HG02623 (cell line): Measurements from ENCODE around the gene KIF24.
"Not testable (repeated sequence)": the region's sequence is repeated elsewhere in the genome, so short reads cannot be mapped to it uniquely, and the experiment has no call there.

Experiments used
- ATAC-seq: cut with Tn5 transposase; IDR thresholded peaks from one replicate; pipeline ENCODE4 v1.9.1; 2021; ENCODE audit warnings: moderate library complexity; ENCODE audit not compliant: unreplicated experiment

KIF24 gene

GRCh38 chr9:34332076-34332964 lies 3.3 kb upstream of the KIF24 start:
- no peak for ATAC-seq

DNA sequence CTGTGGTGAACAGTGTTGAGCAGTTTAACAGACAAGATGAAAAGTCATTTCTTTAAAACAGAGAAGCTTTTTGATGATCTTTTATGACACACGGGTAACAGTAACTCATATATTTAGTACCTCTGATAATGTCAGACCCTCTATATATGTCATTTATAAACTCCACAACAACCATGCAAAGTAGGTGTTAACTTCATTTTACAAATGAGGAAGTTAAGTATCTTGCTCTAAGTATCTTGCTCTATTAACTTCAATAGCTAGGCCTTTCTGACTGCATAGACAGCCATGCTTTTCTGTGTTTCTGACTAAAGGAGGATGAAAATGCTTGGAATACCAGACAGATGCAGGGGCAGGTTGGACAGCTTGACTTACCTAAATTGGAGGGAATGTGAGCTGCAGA lies 2.1 kb upstream of the KIF24 start:
- no peak for ATAC-seq

DNA sequence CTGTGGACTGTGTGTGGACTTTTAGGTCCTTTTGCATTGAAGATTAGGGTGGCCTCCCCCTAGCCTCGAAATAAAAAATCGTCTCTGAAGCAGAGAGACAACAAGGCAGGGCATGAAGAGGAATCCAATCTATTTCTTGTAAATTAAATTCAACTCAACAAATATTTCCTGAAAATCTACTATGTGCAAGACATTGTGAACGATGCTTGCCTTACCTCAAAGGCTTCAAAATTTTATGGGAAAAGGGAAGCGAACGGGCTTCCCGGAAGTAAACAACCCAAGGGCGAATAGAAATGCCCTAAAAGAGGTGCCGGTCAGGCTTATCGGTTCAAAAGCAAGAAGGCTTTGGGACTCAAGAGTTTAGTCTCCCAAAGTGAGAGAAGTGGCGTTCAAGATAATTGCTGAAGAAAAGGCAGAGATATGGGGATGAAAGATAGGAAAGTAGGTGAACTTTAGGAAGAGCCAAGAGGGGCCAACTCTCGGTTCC lies 525 bp downstream of the KIF24 start:
- ATAC-seq: no peak

- ATAC-seq: no peak
These were observed 2.4 kb downstream of the KIF24 start for GRCh38 chr9:34326690-34327089.

GRCh38 chr9:34322899-34323591 lies 6.0 kb downstream of the KIF24 start:
- ATAC-seq: no peak

GRCh38 chr9:34321451-34321850 lies 7.6 kb downstream of the KIF24 start:
- no peak for ATAC-seq

GRCh38 chr9:34318163-34318790 lies 10.8 kb downstream of the KIF24 start:
- no peak for ATAC-seq

GRCh38 chr9:34317436-34317835 lies 11.6 kb downstream of the KIF24 start:
- ATAC-seq: no peak

GRCh38 chr9:34311499-34312185 lies 17.4 kb downstream of the KIF24 start:
- ATAC-seq: no peak

DNA sequence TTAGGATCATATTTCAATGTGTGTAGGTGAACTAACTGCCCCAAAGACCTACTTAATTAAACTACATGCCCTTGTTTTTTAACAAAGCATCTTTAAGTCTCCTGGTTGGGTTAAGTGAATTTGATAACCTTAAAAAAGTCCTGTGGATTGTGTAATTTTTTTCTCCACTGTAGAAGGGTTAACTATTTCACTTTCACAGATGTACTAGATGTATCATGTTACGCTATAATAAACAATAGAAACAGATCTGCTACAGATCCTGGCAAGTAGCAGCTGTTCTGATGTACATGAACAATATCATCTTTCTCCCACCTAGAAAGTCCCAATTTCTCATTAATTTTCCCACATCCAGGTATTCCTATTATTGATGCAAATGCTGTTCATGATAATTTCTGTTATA lies 18.9 kb downstream of the KIF24 start:
- ATAC-seq: no peak

DNA sequence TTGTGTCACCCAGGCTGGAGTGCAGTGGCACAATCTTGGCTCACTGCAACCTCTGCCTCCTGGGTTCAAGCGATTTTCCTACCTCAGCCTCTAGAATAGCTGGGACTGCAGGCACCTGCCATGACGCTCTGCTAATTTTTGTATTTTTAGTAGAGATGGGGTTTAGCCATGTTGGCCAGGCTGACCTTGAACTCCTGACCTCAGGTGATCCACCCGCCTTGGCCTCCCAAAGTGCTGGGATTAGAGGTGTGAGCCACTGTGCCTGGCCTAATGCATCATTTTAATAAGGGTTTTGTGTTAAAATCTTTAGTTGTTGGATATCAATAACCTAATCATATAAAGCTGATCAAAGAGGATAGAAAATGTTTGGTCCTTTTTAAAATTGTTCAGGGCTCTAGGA lies 20.8 kb downstream of the KIF24 start:
- not testable (repeated sequence) for ATAC-seq

DNA sequence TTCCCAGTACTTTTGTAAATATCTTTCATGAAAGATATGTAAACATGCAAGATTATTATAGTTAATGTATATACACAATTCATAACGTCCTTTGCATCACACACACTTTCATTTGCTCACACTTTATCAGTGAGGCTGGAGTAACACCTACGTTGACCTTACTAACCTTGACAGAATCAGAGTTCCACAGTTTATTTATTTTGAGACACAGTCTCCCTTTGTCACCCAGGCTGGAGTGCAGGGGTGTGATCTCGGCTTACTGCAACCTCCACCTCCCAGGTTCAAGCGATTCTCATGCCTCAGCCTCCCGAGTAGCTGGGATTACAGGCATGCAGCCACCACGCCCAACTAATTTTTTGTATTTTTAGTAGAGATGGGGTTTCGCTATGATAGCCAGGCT lies 28.0 kb downstream of the KIF24 start:
- ATAC-seq: not testable (repeated sequence)

- ATAC-seq: no peak
These were observed 36.5 kb downstream of the KIF24 start for GRCh38 chr9:34292552-34292951.

GRCh38 chr9:34291423-34291822 lies 37.6 kb downstream of the KIF24 start:
- ATAC-seq: no peak

DNA sequence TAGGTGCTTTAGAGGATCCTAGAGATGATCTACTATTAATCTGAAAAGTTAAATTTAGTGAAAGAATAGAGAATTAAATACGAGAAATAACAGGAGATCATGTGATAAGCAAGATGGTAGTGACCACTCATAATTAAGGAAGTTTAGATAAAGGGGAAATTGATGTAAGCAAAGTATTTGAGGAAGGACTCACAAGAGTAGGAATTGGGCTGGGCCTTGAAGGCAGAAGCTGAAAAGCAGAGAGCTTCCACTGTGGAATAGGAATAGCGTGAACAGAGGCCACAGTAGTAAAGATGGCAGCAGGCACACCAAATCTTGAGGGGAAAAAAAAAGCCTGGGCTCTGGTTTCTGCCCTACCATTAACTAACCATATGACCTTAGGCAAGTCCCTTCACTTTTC lies 38.0 kb downstream of the KIF24 start:
- no peak for ATAC-seq

GRCh38 chr9:34289159-34289558 lies 39.9 kb downstream of the KIF24 start:
- ATAC-seq: no peak

DNA sequence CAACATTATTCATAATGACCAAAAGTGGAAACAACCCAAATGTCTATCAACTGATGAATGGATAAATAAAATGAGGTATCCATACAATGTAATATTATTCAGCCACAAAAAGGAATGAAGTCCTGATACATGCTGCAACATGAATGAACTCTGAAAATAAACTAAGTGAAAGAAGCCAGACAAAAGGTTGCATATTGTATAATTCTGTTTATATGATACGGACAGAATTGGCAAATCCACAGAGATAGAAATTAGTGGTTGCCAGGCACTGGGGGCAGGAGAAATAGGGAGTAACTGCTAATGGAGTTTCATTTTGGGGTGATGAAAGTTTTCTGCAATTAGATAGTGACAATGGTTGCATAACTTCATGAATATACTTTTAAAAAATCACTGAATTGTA lies 47.0 kb downstream of the KIF24 start:
- no peak for ATAC-seq

- ATAC-seq: no peak
These were observed 49.7 kb downstream of the KIF24 start for GRCh38 chr9:34279411-34279810.
